Upper lobe of left lung (tissue), 4 donors: ENCODE data around the gene GSG1.

ENCODE experiments used
- CTCF ChIP-seq, 6 experiments: fragments of 450-650 bp in 4 of 6; fragments of 200-600 bp in 2 of 6; sonication (generic) in 2 of 6; IDR thresholded peaks; one replicate each; pipeline ENCODE4 v1.5.1; 2016 to 2019; ENCODE audit warnings: antibody characterized with exemption in 6 of 6
- POLR2A ChIP-seq, 4 donors: fragments of 450-650 bp; IDR thresholded peaks; one replicate each; pipeline ENCODE4 v1.5.1; 2016 to 2017; ENCODE audit warnings: antibody characterized with exemption in 4 of 4, mild to moderate bottlenecking in 2 of 4

GRCh38 chr12:13091832-13092231 is 11.6 kb downstream of the GSG1 start:
- no peak for TF ChIP-seq CTCF (IDR thresholded peaks at IDR 0.05)
- TF ChIP-seq POLR2A (IDR thresholded peaks at IDR 0.05): no peak
